CD4-positive, alpha-beta T cell treated with Interferon gamma for 1 hour (primary cell): ENCODE measurements around the gene SPRY4.

Experiments used
- DNase-seq: peaks from one replicate; pipeline ENCODE4 v3.0.0-alpha.2; 2020

The SPRY4 gene

GRCh38 chr5:142330444-142330843 is 5.6 kb upstream of the SPRY4 start:
- no peak for DNase-seq

DNA sequence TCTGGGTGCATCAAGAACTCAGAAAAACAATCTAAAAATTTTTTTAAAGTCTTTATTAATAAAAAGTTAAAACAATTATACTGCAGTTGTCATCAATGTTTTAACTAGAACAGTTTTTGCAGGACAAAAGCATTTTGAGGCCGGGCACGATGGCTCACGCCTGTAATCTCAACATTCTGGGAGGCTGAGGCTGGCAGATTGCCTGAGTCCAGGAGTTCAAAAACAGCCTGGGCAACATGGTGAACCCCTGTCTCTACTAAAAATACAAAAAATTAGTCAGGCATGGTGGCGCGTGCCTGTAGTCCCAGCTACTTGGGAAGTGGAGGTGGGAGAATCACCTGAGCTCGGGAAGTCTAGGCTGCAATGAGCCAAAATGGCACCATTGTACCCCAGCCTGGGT is 5.2 kb upstream of the SPRY4 start:
- DNase-seq = no peak

DNA sequence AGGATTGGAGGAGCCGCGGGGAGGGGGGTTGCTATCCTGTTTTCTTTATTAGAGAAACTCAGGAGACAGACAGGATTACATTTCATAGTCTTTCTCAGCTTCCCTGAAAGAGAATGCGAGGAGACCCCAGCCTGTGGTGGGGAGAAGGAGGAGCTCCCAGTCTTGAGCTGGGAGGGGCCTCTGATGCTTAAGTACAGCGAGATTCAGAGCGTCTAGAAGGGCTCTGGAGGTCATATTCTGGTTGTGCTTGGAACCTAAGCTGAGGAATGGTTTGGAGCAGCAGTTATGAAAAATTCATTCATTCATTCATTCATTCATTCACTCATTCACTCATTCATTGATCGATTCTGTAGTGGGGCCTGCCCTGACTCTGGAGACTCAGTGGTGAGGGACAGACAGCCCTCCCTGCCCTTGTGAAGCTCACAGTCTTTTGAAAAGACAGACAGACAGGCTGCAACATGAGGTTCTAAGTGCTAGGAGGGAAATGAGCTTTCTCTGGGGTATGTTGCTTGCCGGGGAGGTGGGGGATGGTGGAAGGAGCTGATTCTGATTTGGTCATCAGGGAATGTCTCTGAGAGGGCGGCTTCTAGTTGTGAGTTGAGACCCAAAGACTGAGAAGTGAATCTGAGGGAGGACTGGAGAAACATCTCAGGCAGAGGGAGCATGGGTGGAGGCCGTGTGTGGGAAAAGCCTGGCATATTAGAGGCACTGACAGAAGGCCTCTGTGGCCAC is 2.5 kb upstream of the SPRY4 start:
- DNase-seq = no peak

DNA sequence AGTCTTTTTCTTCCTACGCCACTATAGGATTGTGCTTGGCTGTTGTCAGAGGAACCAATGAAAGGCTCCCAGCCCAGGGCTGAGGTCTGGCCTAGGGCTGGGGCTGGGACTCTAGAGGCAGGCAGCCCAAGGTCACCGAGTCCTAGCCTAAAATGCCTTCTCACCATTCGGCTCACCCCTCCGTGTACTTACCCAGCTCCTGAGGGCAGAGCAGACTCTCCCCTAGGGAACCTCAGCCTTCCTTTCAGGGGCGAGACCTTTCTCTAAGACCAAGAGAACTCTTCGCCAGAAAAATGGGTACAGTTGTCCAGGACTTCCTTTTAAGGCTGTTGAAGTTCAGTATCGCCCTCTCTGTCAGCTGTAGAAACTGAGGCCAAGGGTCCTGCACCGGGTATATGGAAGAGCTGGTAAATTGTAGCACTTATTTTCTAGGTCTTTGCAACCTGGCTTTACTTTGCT is 1.7 kb upstream of the SPRY4 start:
- DNase-seq = no peak

GRCh38 chr5:142325725-142326479 is 1.1 kb upstream of the SPRY4 start:
- no peak for DNase-seq

DNA sequence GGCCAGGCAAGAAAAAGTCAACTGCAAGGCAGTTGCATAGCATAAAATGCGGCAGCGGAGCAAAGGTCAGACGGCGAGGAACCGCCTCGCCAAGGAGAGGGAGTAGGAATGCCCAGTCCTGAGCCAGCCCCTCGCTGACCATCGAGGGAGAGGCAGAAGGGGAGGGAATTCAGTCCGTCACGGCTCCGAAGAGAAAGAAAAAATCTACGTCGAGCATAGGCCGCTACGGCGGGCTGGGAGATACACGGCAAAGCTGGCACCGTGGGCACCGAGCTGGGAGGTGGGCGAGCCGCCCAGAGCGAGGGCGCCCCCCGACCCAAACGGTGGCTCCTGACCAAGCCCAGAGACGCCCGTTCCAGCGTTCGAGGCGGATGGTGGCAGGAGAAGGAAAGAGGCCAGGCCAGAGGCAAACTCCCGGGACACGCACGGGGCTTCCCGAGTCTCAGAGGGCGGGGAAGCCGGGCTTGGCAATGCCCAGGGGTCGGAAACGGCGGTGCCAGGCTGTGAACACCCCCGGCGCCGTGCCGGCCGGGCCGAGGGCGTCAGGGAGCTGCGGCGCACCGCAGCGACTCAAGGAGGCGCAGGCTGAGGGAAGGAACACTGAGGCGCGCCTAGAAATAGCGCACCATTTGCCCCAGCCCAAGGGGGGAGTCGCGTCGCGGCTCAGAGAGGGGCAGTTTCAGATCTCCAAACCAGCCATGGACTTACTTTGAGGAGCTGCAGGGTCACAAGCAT is 518 bp downstream of the SPRY4 start:
- no peak for DNase-seq

GRCh38 chr5:142323480-142324135 is 1.2 kb downstream of the SPRY4 start:
- no peak for DNase-seq

DNA sequence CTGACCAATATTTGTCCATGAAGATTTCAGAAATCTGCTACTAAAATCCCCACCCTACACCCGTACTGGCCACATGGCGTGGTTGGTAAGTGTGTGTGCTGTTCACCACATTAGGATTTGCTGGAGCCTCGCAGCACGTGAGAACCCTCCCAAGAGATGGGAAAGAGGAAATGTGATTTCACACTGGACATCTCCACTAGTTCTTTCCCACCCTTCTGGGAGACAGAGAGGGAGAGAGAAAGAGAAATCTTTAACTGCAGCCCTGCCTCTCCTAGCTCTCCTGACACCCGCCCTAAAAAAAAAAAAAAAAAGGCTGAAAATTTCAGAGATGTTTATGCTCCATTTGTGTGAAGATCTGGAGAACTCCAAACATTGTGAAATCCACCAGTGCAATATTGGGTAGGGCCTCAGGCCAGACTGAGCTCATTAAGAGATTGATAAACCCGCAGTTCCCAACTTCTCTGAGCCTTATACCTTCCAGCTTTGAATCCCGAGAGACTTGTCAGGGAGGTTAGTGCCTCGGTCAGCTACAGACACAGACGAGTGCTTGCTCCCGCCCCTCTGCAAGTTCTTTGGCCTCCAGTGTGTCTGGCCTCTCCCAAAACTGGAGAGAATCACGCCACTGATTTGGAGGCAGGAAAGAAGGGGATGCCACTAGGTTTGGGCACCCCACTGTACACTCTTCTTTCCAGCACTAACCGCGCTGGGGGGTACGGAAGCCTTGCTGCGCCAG is 1.9 kb downstream of the SPRY4 start:
- DNase-seq = no peak

- no peak for DNase-seq
Measured at GRCh38 chr5:142322403-142322746, 2.4 kb downstream of the SPRY4 start.

DNA sequence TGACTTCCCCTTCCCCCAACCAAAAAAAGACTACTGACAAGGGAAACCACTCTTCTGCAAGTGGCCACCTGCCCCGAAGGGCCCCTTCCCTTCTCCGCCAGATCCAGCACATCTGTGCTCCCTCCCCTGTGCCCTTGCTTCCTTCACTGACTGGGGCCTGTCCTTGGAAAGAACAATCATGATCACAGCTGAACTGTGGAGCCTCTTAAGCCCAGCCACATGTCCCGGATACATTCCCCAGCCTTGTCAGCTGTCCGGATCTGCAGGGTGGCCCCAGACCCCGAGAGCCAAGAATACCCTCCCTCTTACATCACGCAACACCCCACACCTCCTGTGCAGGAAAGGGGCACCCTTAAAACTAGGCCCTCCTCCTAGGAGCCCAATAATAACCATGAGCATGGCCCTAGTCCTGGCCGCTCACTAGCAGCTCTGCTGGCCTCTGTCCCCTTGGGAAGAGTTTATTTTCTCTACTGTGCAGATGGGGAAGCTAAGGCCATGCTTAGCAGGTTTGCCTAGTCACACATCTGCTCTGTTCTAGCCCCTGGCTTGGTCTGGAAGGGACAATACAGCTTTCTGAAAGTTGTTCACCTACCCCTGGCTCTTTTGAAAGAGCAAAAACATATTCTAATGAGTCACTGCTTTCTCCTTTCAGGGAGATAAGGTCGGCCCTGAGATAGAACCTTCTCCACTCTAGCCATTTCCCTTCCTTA is 3.8 kb downstream of the SPRY4 start:
- no peak for DNase-seq

DNA sequence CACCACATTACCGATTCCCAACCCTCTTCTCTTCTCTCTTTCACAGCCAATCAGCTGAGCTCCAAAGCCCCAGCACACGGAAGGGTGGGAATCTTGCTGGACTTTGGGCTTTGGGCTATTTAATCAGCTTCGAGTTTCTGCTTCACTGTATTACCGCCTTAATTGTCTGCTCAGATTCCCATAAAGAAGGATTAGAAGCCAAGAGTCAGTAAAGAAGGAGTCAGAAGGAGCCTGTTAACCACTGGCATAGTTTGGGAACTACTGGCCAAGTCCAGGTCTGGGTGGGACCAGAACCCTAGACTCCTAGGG is 4.4 kb downstream of the SPRY4 start:
- DNase-seq = no peak

- no peak for DNase-seq
Measured at GRCh38 chr5:142319560-142320429, 5.0 kb downstream of the SPRY4 start.

DNA sequence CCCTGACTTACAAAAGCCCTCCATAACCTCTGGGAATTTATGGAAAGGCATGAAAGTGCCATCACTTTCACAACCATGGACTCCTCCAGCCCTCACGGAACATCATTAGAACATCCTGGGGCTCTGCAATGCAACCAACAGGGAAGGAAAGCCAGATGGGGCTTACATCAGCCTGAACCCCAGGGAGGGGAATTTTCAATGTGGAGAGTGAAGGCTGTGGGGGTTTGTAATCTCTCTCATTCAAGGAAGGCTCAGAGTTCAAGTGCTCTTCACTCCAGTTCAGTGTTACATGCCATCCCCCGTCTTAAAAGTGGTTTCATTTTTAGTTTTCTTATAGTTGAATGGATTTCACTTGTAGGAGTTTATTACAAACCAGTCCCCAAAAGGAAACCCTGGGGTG is 5.7 kb downstream of the SPRY4 start:
- no peak for DNase-seq

DNA sequence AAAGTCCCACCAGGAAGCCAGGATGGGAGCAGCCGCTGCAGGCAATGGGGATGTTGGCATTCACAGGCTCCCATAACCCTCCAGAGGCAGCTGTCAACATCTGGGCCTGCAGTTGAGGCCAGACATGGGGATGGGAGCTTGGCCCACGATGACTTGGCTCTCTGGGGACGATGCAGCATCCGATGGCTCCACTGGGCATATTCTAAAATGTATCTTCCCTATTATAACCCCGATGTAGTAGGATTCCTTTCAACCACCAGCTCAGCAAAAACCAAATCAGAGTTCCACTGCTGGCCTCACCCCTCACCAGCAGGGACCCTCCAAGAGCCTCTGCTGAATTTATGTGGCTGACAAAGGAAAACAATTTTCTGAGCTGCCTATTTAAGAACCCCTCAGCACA is 7.1 kb downstream of the SPRY4 start:
- no peak for DNase-seq

DNA sequence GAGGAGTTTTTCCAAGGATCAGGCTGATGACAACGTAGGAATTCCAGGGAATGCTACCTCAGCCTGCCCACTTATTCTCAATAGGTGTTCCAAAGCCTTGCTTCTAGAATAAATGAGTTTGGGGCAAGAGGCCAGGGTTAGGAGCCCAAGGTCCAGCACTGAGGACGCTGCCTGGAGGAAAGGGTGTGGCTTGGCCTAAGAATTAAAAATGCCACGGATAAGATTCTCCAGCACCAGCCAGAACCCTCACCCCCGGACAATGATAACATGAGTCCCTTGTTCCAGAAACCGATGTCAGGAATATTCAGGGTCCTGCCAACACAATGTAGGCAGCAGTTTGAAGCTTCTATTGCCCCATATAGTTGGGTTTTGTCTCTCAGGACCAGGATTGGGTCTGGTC is 7.6 kb downstream of the SPRY4 start:
- DNase-seq = no peak

GRCh38 chr5:142316681-142317080 is 8.1 kb downstream of the SPRY4 start:
- no peak for DNase-seq

DNA sequence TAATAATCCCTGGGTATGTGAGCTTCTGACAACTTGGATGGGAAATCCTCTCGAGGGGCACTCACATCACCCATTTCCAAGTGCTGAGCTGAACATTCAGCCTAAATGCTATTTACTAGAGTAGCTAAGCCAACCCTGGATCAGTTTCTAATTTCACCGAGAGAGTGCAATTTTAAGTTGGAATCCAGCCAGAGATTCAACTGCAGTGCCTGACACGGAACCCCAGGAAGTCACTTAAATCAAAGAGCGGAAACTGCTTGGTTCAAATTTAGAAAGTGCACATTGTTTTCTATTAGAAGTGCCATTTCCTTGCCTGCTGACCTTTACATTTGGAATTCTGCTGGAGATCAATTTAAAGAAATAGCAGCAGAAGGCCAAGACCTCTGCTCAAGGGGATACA is 8.8 kb downstream of the SPRY4 start:
- DNase-seq = no peak

DNA sequence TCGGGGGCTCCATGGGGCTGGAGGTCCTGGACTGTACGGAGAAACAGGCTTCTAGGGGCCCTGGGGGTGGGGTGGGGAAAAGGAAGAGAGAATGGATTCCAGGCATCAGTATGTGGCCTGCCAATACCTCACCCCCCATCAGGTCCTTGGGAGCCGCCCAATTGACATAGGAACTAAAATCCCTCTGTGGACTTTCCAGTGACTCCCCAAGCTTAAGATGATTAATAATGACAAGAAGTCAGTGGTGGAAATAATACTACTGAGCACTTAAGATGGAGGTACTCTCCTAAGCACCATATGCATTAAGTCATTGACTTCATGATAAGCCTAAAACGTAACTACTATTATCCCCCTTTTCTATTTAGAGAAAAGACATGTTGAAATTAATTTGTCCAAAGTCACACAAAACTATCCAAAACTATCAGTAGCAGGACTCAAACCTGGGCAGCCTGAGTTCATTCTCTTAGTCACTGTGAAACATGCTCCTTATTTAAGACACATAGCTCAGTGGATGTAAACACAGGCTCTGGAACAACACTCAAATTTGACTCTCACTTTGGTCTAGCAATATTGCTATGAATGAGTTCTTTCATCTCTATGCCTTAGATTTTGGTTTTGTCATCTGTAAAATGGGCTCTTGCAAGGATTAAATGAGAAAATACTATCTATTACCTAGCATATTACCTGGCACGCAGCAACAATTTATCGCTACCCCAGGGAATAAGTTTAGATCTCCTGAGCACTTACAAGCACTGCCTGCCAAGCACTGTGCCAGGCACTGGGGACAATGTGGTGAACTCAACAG is 9.5 kb downstream of the SPRY4 start:
- no peak for DNase-seq

- no peak for DNase-seq
Measured at GRCh38 chr5:142314606-142315005, 10.2 kb downstream of the SPRY4 start.

DNA sequence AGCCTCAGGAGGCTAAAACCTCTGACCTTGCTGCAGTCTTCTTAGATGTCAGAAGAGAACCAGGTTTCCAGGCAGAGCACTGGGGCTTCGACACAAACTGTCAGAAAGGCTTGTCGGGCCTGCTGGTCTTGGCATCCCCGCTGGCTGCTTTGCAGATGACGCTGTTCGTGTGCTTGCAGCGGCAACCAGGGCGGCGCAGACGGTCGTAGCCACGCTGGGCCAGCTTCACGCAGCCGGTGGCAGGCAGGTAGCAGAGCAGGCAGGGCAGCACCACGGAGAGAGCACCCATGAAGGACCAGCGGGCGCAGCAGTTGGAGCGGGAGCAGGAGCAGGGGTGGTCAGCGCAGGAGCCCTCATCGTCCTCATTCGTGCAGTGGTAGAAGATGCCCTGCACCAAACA is 10.7 kb downstream of the SPRY4 start:
- no peak for DNase-seq
